Neural crest cell (in vitro differentiated cells): Measurements from ENCODE around the gene CDYL. TPM values are rescaled to one million over a fixed set of nuclear protein-coding genes. Genes with fewer than 3 reads are reported as not detected.

Experiments used
- DNase-seq: peaks from one replicate; pipeline ENCODE4 v3.0.0; 2021; ENCODE audit warnings: low read depth, mixed read lengths, low spot score
- H3K27ac Mint-ChIP-seq: one replicate; pipeline ENCODE4 v1.8.0; 2021; ENCODE audit warnings: mild to moderate bottlenecking, mixed read lengths; ENCODE audit not compliant: unreplicated experiment
- H3K27me3 Mint-ChIP-seq: 2 replicates; pipeline ENCODE4 v1.8.0; 2021; ENCODE audit warnings: low read depth, mild to moderate bottlenecking, mixed read lengths
- H3K36me3 Mint-ChIP-seq: 2 replicates; pipeline ENCODE4 v1.8.0; 2021; ENCODE audit warnings: low read depth, mild to moderate bottlenecking, mixed read lengths
- H3K4me1 Mint-ChIP-seq: 2 replicates; pipeline ENCODE4 v1.8.0; 2021; ENCODE audit warnings: mixed read lengths
- H3K4me3 Mint-ChIP-seq: one replicate; pipeline ENCODE4 v1.8.0; 2021; ENCODE audit warnings: mild to moderate bottlenecking, mixed read lengths
- H3K9me3 Mint-ChIP-seq: 2 replicates; pipeline ENCODE4 v1.8.0; 2021; ENCODE audit warnings: mixed read lengths
- CTCF ChIP-seq: fragments of 200-600 bp; sonication (generic); conservative IDR thresholded peaks from 2 replicates; pipeline ENCODE4 v1.5.0; 2021; ENCODE audit warnings: antibody characterized with exemption, mild to moderate bottlenecking
- total RNA-seq: library from RNA; stranded (reverse); gene quantifications from 2 replicates; pipeline ENCODE4 v1.2.1, GENCODE V29; 2021

The CDYL gene
- total RNA-seq, 1 donor from 2014 or later: 54.2 TPM

GRCh38 chr6:4890191-4890590 lies 114.0 kb downstream of the CDYL start:
- no peak for TF ChIP-seq CTCF

GRCh38 chr6:4890627-4891026 lies 114.4 kb downstream of the CDYL start:
- no peak for DNase-seq
- Mint-ChIP-seq H3K4me3 (no peak overlapping the region), H3K4me1 (peaks cover 10% of the 10 kb centered on the region), H3K9me3 (peaks cover 3% of the 10 kb centered on the region), H3K36me3 (peaks cover 11% of the 10 kb centered on the region), H3K27me3 (no peaks in the 10 kb centered on the region), H3K27ac (no peak overlapping the region)
- TF ChIP-seq CTCF: no peak

More at GRCh38 chr6:4890191-4890590, 114.0 kb downstream of the CDYL start:
- no peaks in the 10 kb centered on the region for H3K27me3 Mint-ChIP-seq
- no peak overlapping the region for H3K4me3 Mint-ChIP-seq
- DNase-seq: no peak
- H3K4me1 Mint-ChIP-seq: peaks cover 10% of the 10 kb centered on the region
- H3K36me3 Mint-ChIP-seq: peaks cover 11% of the 10 kb centered on the region
- H3K9me3 Mint-ChIP-seq: peaks cover 3% of the 10 kb centered on the region
- no peak overlapping the region for H3K27ac Mint-ChIP-seq

- H3K36me3 Mint-ChIP-seq: peaks cover 14% of the 10 kb centered on the region
- DNase-seq: no peak
- H3K9me3 Mint-ChIP-seq: peaks cover 3% of the 10 kb centered on the region
- H3K4me1 Mint-ChIP-seq: peaks cover 11% of the 10 kb centered on the region
- TF ChIP-seq CTCF: no peak
- no peaks in the 10 kb centered on the region for H3K27me3 Mint-ChIP-seq
- H3K27ac Mint-ChIP-seq: no peak overlapping the region
- H3K4me3 Mint-ChIP-seq: no peak overlapping the region
These were observed 114.9 kb downstream of the CDYL start for GRCh38 chr6:4891141-4891540.

GRCh38 chr6:4892785-4893485 lies 116.7 kb downstream of the CDYL start:
- H3K27me3 Mint-ChIP-seq: no peaks in the 10 kb centered on the region
- H3K36me3 Mint-ChIP-seq: peaks cover 21% of the 10 kb centered on the region

GRCh38 chr6:4894049-4894448 lies 117.8 kb downstream of the CDYL start:
- H3K27me3 Mint-ChIP-seq: no peaks in the 10 kb centered on the region

More at GRCh38 chr6:4892785-4893485, 116.7 kb downstream of the CDYL start:
- H3K9me3 Mint-ChIP-seq: no peaks in the 10 kb centered on the region
- no peak for TF ChIP-seq CTCF
- H3K4me1 Mint-ChIP-seq: peaks cover 14% of the 10 kb centered on the region
- no peak overlapping the region for H3K4me3 Mint-ChIP-seq
- DNase-seq: no peak
- no peak overlapping the region for H3K27ac Mint-ChIP-seq

More at GRCh38 chr6:4894049-4894448, 117.8 kb downstream of the CDYL start:
- H3K4me1 Mint-ChIP-seq: peaks cover 14% of the 10 kb centered on the region
- no peak for DNase-seq
- H3K27ac Mint-ChIP-seq: no peak overlapping the region
- H3K9me3 Mint-ChIP-seq: peaks cover under 1% of the 10 kb centered on the region
- no peak overlapping the region for H3K4me3 Mint-ChIP-seq
- H3K36me3 Mint-ChIP-seq: peaks cover 29% of the 10 kb centered on the region
- TF ChIP-seq CTCF: no peak
